Stimulated activated CD8-positive, alpha-beta memory T cell treated with anti-CD3 and anti-CD28 coated beads, Interleukin-4, amount 100 ng/mL, for 24 hours (primary cell): ENCODE data around the gene GLI3.

ENCODE experiments used
- DNase-seq: peaks from one replicate; pipeline ENCODE4 v3.0.0-alpha.2; 2020; ENCODE audit warnings: low read depth

GLI3 gene

GRCh38 chr7:42081671-42082070 is 155.3 kb downstream of the GLI3 start:
- DNase-seq, result no peak

DNA sequence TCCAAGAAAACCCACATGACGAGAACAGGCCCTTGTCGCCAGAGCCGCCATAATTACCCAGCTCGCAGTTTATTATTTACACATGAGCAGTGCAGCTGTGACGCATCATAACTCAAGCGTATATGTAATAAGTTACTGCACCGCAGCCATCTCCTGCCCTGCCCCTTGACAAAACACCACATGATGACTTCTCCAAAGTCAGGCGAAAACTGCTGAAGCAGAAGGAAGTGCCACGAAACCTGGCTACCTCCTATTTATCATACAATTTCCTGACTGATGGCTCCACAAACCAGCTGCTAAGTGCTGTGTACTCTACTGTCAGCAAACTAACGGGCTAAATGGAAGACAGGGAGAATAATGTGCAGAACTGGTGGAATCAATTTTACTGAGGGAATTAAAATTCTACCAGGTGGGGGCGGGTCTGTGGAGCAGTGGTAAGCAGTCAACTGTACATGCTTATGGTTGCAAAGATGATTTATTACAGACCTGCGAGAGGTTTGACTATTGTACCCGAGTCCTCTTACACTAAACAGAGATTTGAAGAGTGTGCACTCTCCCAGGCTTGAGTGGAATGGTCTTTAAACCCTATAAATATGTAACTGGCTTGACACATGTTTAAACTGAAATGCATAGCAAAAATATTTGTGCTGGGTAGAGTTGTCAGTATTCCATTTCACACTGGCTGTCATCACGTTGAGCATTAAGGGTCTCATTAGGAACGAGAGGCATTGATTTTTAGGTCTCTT is 156.0 kb downstream of the GLI3 start:
- no peak for DNase-seq

DNA sequence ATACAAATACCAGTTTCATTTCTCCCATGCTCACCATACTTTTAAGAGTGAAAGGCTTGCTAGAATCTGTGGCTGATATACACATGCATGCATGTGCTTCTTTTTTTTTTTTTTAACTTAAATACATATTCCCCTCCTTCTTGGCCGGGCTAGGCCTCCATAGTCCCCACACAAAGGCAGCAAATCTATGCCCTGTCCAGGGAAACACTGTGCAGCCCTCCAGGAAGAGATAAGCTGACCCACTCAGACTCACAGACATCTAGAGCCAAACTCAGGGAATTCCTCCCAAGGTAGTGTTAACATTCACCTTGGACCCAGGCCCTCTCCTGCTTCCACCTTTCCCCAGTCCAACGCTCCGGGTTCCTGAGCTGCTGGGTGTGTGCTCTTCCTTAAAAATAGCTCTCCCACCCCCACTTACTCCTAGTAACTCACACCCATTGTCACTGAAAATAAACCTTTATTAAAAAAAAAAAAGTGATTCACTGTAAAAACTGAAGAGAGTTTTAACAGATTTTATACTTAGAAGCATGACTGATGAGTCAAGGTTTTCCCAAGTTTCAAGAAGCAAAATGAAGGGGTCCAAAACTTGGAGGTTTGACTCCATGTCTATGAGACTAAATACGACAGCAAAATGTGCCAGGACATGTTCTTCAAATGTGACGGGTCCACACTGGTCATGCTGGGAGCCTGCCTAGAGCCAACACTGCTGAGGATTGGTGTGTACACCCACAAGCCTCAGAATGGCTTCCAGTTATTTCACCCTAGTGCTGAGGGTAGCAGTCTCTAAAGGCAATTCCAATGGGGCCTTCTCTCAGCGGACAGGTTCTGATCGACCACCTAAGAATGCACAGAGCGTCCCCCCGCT is 159.5 kb downstream of the GLI3 start:
- DNase-seq, result no peak

DNA sequence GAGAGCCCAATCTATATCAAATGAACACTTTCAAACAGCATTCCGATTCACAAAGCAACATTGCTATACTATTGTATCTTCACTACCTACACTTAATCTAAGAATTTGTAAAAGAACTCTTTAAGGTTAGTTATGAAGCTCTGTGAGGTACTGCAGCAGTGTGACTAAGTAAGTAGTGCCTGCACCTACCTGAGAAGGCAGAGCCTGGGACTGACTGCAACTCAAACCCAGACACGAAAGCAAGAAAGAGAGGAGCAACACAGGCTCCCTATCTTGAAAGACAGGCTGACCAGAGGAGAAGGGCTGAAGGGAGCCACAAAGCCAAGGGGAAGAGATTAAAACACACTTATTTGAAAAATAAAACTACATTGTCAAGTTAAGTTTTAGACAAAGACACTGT is 160.1 kb downstream of the GLI3 start:
- DNase-seq, result no peak

GRCh38 chr7:42075418-42075817 is 161.6 kb downstream of the GLI3 start:
- DNase-seq, result no peak

DNA sequence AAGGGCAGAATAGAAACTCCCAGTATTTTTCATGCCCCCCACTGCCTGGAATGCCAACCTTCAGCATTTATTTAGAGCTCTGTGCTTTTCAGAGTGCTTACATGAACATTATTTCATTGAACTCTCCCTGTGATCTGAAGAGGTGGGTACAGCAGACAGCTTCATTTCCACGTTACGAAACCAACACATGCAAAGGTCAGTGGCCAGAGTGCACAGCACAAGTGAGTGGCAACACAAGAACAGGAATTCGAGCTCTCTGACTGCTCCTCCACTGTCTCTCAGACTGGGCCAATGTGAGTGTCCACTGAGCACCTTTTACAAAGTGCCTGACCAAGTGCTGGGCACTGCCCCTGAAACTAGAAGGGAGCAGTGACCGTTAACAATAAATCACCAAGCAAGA is 162.9 kb downstream of the GLI3 start:
- DNase-seq, result no peak

DNA sequence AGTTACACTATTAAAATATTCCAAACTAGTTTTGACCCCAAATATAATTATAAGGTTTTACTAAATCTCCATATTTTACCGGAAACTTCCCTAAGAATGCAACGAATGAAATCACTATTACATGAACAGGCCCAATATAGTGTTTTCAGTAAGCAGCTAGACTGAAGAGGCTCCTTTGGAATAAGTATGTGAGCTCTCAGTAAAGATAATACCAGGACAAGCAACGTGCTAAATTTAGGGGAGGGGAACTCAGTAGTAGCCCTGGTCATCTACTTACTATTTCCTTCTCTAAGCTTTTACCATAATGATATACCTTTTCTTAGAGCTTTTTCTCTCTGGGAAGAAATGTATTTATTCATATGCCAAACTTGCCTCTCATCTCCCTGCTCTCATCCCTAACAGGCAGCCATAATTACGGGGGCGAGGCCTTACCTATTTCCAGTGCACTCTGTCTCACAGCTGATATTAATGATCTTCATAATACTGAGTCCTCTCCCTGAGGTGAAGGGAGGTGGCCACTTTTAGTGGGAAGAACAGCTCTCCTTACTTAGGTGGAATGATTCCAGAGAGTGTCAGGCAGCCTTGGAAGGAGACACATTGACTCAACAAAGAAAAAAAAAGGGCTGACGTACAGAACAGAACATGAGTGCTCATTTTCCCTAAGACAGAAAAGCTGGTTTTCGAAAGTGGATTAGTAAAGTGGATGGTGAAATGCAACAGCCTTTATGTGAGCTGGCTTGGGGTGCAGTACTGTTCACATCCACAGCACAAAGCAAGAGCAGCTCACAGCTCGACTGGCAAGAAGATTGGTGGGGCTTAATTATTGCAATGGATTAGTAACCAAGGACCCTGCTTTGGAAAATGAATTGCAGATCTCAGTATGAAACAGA is 165.4 kb downstream of the GLI3 start:
- no peak for DNase-seq

GRCh38 chr7:42070068-42070467 is 166.9 kb downstream of the GLI3 start:
- no peak for DNase-seq

- no peak for DNase-seq
These were observed 167.4 kb downstream of the GLI3 start for GRCh38 chr7:42069590-42069989.

GRCh38 chr7:42068554-42069280 is 168.3 kb downstream of the GLI3 start:
- DNase-seq, result no peak

GRCh38 chr7:42065942-42066341 is 171.1 kb downstream of the GLI3 start:
- DNase-seq, result no peak

- no peak for DNase-seq
These were observed 172.0 kb downstream of the GLI3 start for GRCh38 chr7:42065015-42065414.

DNA sequence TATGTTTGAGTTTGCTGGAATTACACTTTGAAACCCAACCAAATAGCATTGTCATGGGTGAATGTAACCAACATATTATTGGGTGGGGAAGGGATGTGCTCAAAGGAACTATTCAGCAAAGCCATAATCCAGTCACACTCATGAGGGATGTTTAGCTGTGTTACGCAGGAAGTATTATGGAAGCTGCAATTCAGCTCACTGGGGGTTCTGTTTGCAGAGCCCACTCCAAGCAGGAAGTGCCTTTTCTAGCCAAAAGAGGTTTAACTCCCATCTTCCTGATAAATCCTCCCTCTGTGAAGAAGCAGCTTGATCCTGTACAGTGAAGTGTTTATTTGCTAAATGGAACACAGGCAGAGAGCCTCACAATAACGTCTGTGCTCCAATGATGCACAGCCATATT is 172.5 kb downstream of the GLI3 start:
- DNase-seq, result no peak

DNA sequence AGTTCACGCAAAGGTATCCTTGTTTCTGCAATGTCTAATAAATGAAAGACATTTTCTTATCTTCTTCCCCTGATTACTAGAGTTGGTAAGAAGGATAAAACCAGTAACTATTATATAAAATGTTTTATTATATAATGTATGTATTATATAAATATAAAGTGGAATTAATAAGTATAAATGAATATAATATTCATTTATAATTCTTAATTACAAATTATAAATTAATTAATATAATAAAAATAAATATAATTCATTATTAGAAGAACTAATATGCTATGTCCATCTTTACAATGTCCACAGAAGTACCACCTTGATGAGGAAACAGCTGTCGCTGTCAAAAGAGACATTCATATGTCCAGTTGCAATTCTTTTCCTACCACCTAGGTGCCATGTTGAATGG is 177.7 kb downstream of the GLI3 start:
- no peak for DNase-seq

GRCh38 chr7:42057331-42057730 is 179.7 kb downstream of the GLI3 start:
- DNase-seq, result no peak

- no peak for DNase-seq
These were observed 181.8 kb downstream of the GLI3 start for GRCh38 chr7:42055171-42055570.

GRCh38 chr7:42053834-42054233 is 183.2 kb downstream of the GLI3 start:
- DNase-seq, result no peak

DNA sequence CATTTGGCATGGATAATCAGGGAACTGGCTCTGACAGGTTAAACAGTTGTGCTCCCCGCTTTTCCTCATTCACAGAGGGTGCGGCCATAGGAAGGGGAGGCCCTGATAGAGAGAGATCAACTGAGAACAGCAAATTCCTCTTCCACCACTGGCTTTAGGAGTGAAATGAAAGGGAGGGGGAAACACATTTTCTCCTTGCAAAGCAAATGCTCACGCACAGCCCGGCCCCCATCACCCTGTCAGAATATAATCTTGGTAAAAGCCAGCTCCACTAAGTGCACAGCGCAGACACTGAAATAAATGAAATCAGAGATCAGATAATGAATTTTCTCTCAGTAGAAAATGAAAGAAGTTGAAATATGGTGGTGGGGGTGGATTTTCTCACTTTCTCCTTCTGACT is 187.2 kb downstream of the GLI3 start:
- DNase-seq, result no peak

DNA sequence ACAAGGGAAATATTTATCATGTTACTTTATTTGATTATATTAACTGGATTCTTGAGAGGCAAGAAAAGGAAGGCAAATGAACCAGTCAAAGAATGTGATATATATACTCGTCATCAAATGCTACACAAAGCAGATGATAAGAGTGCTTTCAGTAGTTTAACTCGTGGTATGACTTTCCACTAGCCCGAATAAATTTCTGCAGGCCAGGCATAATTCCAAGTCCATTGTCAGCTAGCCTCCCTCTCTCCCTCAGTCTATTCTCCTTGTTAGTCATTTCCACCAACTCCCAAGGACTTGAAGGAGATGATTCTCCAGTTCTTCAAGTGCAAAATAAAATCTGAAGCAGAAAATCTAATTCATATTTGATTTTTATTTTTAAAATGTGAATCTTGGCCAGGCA is 190.5 kb downstream of the GLI3 start:
- no peak for DNase-seq

GRCh38 chr7:42045961-42046360 is 191.0 kb downstream of the GLI3 start:
- no peak for DNase-seq

- no peak for DNase-seq
These were observed 197.1 kb downstream of the GLI3 start for GRCh38 chr7:42039921-42040320.

- DNase-seq, result no peak
These were observed 201.8 kb downstream of the GLI3 start for GRCh38 chr7:42035210-42035609.
